Fibroblast of lung (primary cell): ENCODE data around the gene TRPM6. TPM values are rescaled to one million over a fixed set of nuclear protein-coding genes. Genes with fewer than 3 reads are reported as not detected.
A peak's percentile ranks its signal among the peaks of the same experiment; 100 is the strongest.

Source experiments
- DNase-seq, 2 donors: peaks; one replicate each; pipeline versions ENCODE4 v3.0.0 to v3.0.0-alpha.2; 2010; ENCODE audit warnings: low read depth in 2 of 2
- H2AFZ ChIP-seq: 2 replicates; pipeline ENCODE4 v1.5.1; 2012; ENCODE audit warnings: low read length, control low read depth, inconsistent platforms
- H3K27ac ChIP-seq: 2 replicates; pipeline ENCODE4 v1.5.1; 2011; ENCODE audit warnings: low read length, control low read depth; ENCODE audit not compliant: insufficient read depth
- H3K27me3 ChIP-seq: 2 replicates; pipeline ENCODE4 v1.5.1; 2011; ENCODE audit warnings: mild to moderate bottlenecking, low read length; ENCODE audit not compliant: control insufficient read depth, insufficient read depth
- H3K36me3 ChIP-seq: 2 replicates; pipeline ENCODE4 v1.5.1; 2011; ENCODE audit warnings: low read length; ENCODE audit not compliant: control insufficient read depth, insufficient read depth
- H3K4me1 ChIP-seq: 2 replicates; pipeline ENCODE4 v1.5.1; 2011; ENCODE audit warnings: low read length; ENCODE audit not compliant: control insufficient read depth, insufficient read depth; ENCODE audit errors: extremely low read depth
- H3K4me2 ChIP-seq: 2 replicates; pipeline ENCODE4 v1.5.1; 2011; ENCODE audit warnings: low read length, control low read depth; ENCODE audit not compliant: insufficient read depth; ENCODE audit errors: extremely low read depth
- H3K4me3 ChIP-seq, 4 experiments: fragments of 200-600 bp in 1 of 4; sonication (generic) in 1 of 4; replicated peaks in 1 of 4; 2 replicates each; pipeline ENCODE4 v1.5.1; 2011 to 2016; ENCODE audit warnings: low read length in 4 of 4, low read depth in 3 of 4, mild to moderate bottlenecking in 3 of 4, control low read depth in 2 of 4, inconsistent platforms in 1 of 4, mixed read lengths in 1 of 4; ENCODE audit not compliant: insufficient read depth in 1 of 4; ENCODE audit errors: control extremely low read depth in 1 of 4
- H3K79me2 ChIP-seq: 2 replicates; pipeline ENCODE4 v1.5.1; 2012; ENCODE audit warnings: mild to moderate bottlenecking, low read length, inconsistent platforms; ENCODE audit not compliant: control insufficient read depth, insufficient read depth
- H3K9ac ChIP-seq: 2 replicates; pipeline ENCODE4 v1.5.1; 2011; ENCODE audit warnings: mild to moderate bottlenecking, low read length, control low read depth; ENCODE audit not compliant: insufficient read depth
- H3K9me3 ChIP-seq: 2 replicates; pipeline ENCODE4 v1.5.1; 2012; ENCODE audit warnings: low read depth, low read length; ENCODE audit not compliant: control insufficient read depth, insufficient read depth
- H4K20me1 ChIP-seq: 2 replicates; pipeline ENCODE4 v1.5.1; 2011; ENCODE audit warnings: low read length; ENCODE audit not compliant: control insufficient read depth, insufficient read depth; ENCODE audit errors: extremely low read depth
- EZH2 ChIP-seq: IDR thresholded peaks from 2 replicates; pipeline ENCODE4 v1.5.1; 2012; ENCODE audit warnings: low read length, control low read depth, mild to moderate bottlenecking; ENCODE audit errors: missing control alignments
- polyA minus RNA-seq: library from RNA; depleted of rRNA, polyadenylated mRNA; stranded (reverse); fragments of >200 nt; gene quantifications from 2 replicates; pipeline ENCODE4 v1.2.3, GENCODE V29; 2011; ENCODE audit warnings: low replicate concordance
- polyA plus RNA-seq, 2 donors: library from polyadenylated mRNA; depleted of rRNA in 1 of 2; stranded (reverse) in 1 of 2; unstranded in 1 of 2; fragments of >200 nt; gene quantifications; 2 replicates each; pipeline ENCODE4 v1.2.1, GENCODE V29; 2011 to 2012; ENCODE audit warnings: missing spikeins in 1 of 2
- total RNA-seq: library from RNA; depleted of rRNA; stranded (reverse); fragments of >200 nt; gene quantifications from 2 replicates; pipeline ENCODE4 v1.2.1, GENCODE V29; 2014
- TF ChIP-seq, protein P1 (sequence below), 2 donors: IDR thresholded peaks in 1 of 2; conservative IDR thresholded peaks in 1 of 2; 1 replicate in 1 of 2; 2 replicates in 1 of 2; pipeline ENCODE4 v1.5.1; 2011 to 2012; ENCODE audit warnings: low read length in 2 of 2, control low read depth in 1 of 2, inconsistent platforms in 1 of 2, low read depth in 1 of 2, mild to moderate bottlenecking in 1 of 2

TRPM6 gene, protein sequence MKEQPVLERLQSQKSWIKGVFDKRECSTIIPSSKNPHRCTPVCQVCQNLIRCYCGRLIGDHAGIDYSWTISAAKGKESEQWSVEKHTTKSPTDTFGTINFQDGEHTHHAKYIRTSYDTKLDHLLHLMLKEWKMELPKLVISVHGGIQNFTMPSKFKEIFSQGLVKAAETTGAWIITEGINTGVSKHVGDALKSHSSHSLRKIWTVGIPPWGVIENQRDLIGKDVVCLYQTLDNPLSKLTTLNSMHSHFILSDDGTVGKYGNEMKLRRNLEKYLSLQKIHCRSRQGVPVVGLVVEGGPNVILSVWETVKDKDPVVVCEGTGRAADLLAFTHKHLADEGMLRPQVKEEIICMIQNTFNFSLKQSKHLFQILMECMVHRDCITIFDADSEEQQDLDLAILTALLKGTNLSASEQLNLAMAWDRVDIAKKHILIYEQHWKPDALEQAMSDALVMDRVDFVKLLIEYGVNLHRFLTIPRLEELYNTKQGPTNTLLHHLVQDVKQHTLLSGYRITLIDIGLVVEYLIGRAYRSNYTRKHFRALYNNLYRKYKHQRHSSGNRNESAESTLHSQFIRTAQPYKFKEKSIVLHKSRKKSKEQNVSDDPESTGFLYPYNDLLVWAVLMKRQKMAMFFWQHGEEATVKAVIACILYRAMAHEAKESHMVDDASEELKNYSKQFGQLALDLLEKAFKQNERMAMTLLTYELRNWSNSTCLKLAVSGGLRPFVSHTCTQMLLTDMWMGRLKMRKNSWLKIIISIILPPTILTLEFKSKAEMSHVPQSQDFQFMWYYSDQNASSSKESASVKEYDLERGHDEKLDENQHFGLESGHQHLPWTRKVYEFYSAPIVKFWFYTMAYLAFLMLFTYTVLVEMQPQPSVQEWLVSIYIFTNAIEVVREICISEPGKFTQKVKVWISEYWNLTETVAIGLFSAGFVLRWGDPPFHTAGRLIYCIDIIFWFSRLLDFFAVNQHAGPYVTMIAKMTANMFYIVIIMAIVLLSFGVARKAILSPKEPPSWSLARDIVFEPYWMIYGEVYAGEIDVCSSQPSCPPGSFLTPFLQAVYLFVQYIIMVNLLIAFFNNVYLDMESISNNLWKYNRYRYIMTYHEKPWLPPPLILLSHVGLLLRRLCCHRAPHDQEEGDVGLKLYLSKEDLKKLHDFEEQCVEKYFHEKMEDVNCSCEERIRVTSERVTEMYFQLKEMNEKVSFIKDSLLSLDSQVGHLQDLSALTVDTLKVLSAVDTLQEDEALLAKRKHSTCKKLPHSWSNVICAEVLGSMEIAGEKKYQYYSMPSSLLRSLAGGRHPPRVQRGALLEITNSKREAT (N-terminal part only)
- total RNA-seq (under 0.01 TPM in 2 replicates), polyA plus RNA-seq (0.01 and 0.02 TPM in 2 replicates), polyA minus RNA-seq (0.43 TPM in 1 of 2 replicates, not detected in the other)
- polyA plus RNA-seq (2012): not detected in 2 replicates

DNA sequence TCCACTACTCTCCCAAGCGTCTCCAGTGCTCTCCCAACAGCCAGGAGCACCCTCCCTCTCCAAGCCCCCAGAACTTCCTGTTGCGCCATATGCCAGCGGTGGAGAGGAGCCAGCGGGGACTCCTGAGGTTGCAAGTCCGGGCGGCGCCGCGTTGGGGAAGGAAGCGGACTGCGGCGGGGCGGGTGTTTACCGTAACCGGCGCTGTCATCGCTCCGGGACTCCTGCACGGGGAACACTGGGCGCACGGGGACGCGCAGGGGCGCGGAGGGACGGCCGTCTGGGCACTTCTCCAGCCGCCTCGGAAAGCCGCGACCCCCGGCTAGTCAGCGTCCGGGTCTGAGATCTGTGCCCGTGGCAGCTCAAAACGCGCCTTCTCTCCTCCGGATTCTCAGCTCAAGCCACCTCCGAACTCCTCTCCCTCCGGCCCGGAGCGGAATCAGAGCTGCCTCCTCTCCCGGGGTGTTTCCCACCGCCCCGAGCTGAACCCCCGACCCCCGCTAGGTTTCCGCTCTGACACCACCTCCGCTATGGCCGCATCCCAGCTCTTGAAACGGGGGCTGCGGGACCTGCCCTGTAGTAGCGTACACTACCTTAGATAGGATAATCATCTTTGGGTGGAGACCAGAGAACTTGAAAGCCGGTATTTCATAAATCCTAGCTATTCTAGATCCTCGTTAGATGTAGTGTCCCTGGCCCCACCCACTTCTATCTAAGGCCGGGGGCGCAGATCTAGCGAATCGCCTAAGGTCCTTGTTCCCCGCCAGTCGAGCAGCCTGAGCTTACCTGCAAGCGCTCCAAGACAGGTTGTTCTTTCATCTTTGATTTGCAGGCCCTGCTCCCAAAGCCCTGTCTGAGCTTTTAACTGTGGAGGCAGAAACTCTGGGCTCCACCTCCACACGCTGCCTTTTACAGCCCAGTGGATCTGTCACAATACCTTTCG is at the start of gene TRPM6:
TRPM6 (minus strand) TSS at position 881 of the 940 bp plus-strand sequence; CDS start at position 816, 65 bp downstream.
- TF ChIP-seq, protein P1, sequence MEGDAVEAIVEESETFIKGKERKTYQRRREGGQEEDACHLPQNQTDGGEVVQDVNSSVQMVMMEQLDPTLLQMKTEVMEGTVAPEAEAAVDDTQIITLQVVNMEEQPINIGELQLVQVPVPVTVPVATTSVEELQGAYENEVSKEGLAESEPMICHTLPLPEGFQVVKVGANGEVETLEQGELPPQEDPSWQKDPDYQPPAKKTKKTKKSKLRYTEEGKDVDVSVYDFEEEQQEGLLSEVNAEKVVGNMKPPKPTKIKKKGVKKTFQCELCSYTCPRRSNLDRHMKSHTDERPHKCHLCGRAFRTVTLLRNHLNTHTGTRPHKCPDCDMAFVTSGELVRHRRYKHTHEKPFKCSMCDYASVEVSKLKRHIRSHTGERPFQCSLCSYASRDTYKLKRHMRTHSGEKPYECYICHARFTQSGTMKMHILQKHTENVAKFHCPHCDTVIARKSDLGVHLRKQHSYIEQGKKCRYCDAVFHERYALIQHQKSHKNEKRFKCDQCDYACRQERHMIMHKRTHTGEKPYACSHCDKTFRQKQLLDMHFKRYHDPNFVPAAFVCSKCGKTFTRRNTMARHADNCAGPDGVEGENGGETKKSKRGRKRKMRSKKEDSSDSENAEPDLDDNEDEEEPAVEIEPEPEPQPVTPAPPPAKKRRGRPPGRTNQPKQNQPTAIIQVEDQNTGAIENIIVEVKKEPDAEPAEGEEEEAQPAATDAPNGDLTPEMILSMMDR (conservative IDR thresholded peaks at IDR 0.05 in 1 of 2, IDR thresholded peaks at IDR 0.05 in 1 of 2; ENCODE audit: low read depth in 1 of 2, low read length in 2 of 2): no peak
- no peak for TF ChIP-seq EZH2
- H3K4me2 ChIP-seq: peak within 1 kb of the TSS; percentile 89
- H3K9ac ChIP-seq: no peak within 1 kb of the TSS
- H3K4me1 ChIP-seq: no peaks in the 10 kb centered on the region
- H3K4me3 ChIP-seq: peak within 1 kb of the TSS; percentile 54 to 69 (median 61)
- H3K27me3 ChIP-seq: no peaks in the 10 kb centered on the region
- H4K20me1 ChIP-seq: no peaks in the 10 kb centered on the region
- no peak within 1 kb of the TSS for H3K27ac ChIP-seq
- H2AFZ ChIP-seq: peak within 1 kb of the TSS; percentile 71
- DNase-seq: peak; percentile 76 to 82
- H3K79me2 ChIP-seq: no peaks in the 10 kb centered on the region
- H3K9me3 ChIP-seq: no peaks in the 10 kb centered on the region
- no peaks in the 10 kb centered on the region for H3K36me3 ChIP-seq

DNA sequence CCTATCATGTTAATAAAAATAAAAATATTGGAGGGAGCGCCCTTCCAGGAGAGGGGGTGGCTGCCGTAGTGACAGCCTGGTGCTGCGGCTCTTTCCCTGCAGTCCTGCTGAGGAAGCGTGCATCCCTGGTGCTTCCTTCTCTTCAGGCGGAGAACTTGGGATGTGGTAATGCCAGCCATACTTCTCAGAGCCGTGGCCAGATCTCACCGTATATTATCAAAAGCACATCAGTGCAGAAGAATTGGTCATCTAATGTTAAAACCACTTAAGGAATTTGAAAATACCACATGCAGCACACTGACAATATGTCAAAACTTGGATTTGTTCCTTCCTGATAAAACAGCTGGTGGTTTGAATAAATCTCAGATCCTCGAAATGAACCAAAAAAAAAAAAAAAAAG is 47.3 kb upstream of the TRPM6 start:
- Histone ChIP-seq H4K20me1 (no peaks in the 10 kb centered on the region), H3K27ac (no peak overlapping the region), H2AFZ (no peak overlapping the region), H3K36me3 (no peaks in the 10 kb centered on the region), H3K4me1 (no peaks in the 10 kb centered on the region), H3K27me3 (no peaks in the 10 kb centered on the region), H3K9me3 (no peaks in the 10 kb centered on the region), H3K4me3 (no peak overlapping the region), H3K4me2 (no peak overlapping the region), H3K9ac (no peak overlapping the region), H3K79me2 (no peaks in the 10 kb centered on the region)
- TF ChIP-seq EZH2: no peak
- TF ChIP-seq, protein P1 (conservative IDR thresholded peaks at IDR 0.05 in 1 of 2, IDR thresholded peaks at IDR 0.05 in 1 of 2; ENCODE audit: low read depth in 1 of 2, low read length in 2 of 2): no peak
- DNase-seq: peak in 1 of 2 donors; percentile 38
